Epidermal melanocyte (primary cell): ENCODE results near the gene MARVELD1.
"Not testable (repeated sequence)": the region's sequence is repeated elsewhere in the genome, so short reads cannot be mapped to it uniquely, and the experiment has no call there.

Experiments used
- DNase-seq: peaks from one replicate; pipeline ENCODE4 v3.0.0; 2011; ENCODE audit warnings: low spot score; ENCODE audit not compliant: insufficient read length

MARVELD1 gene

GRCh38 chr10:97713339-97713825, at the start of gene MARVELD1:
Gene MARVELD1, plus strand, starts transcription at chr10:97713730. Its CDS starts 147 bp downstream, at chr10:97713877.
- DNase-seq: peak; percentile 90

- DNase-seq: no peak
These were observed 49.2 kb upstream of the MARVELD1 start for GRCh38 chr10:97664282-97664850.

- no peak for DNase-seq
These were observed 46.5 kb upstream of the MARVELD1 start for GRCh38 chr10:97666992-97667391.

- DNase-seq: no peak
These were observed 46.1 kb upstream of the MARVELD1 start for GRCh38 chr10:97667463-97667862.

- DNase-seq: no peak
These were observed 44.0 kb upstream of the MARVELD1 start for GRCh38 chr10:97669571-97669970.

GRCh38 chr10:97673736-97674525, 39.6 kb upstream of the MARVELD1 start:
- DNase-seq: no peak

GRCh38 chr10:97675222-97675621, 38.3 kb upstream of the MARVELD1 start:
- DNase-seq: no peak

- DNase-seq: peak; percentile 64
These were observed 36.6 kb upstream of the MARVELD1 start for GRCh38 chr10:97676770-97677581.

- no peak for DNase-seq
These were observed 33.9 kb upstream of the MARVELD1 start for GRCh38 chr10:97679594-97679993.

- no peak for DNase-seq
These were observed 31.5 kb upstream of the MARVELD1 start for GRCh38 chr10:97682042-97682441.

GRCh38 chr10:97683556-97684367, 29.8 kb upstream of the MARVELD1 start:
- peak; percentile 44 for DNase-seq

- DNase-seq: not testable (repeated sequence)
These were observed 29.2 kb upstream of the MARVELD1 start for GRCh38 chr10:97684368-97684713.

GRCh38 chr10:97684866-97685394, 28.6 kb upstream of the MARVELD1 start:
- no peak for DNase-seq

GRCh38 chr10:97685395-97685958, 28.1 kb upstream of the MARVELD1 start:
- DNase-seq: no peak

GRCh38 chr10:97686301-97686961, 27.1 kb upstream of the MARVELD1 start:
- DNase-seq: no peak

GRCh38 chr10:97686962-97687784, 26.4 kb upstream of the MARVELD1 start, which contains the start of gene AVPI1:
Gene AVPI1, minus strand, starts transcription at chr10:97687241. Its CDS starts 7,336 bp downstream, at chr10:97679905.
- DNase-seq: peak; percentile 82

GRCh38 chr10:97687785-97688781, 25.4 kb upstream of the MARVELD1 start:
- DNase-seq: no peak

- DNase-seq: no peak
These were observed 23.9 kb upstream of the MARVELD1 start for GRCh38 chr10:97689559-97690020.
